ENCODE measurements around the gene VAMP3.
"Not testable (repeated sequence)": the region's sequence is repeated elsewhere in the genome, so short reads cannot be mapped to it uniquely, and the experiment has no call there.

VAMP3 gene

GRCh38 chr1:7769673-7770412 lies 1.3 kb upstream of the VAMP3 start:
- no peak for DNase-seq

- no peak for DNase-seq
Observed at GRCh38 chr1:7770669-7770996, 463 bp upstream of the VAMP3 start.

- DNase-seq: no peak
Observed at GRCh38 chr1:7771823-7772299, 765 bp downstream of the VAMP3 start.

- no peak for DNase-seq
Observed at GRCh38 chr1:7777591-7777990, 6.5 kb downstream of the VAMP3 start.

- DNase-seq: no peak
Observed at GRCh38 chr1:7778133-7778628, 7.1 kb downstream of the VAMP3 start.

GRCh38 chr1:7780976-7781375 lies 9.9 kb downstream of the VAMP3 start:
- no peak for DNase-seq

- DNase-seq: no peak
Observed at GRCh38 chr1:7781501-7781900, 10.4 kb downstream of the VAMP3 start.

GRCh38 chr1:7781923-7782495 lies 10.9 kb downstream of the VAMP3 start:
- no peak for DNase-seq

- DNase-seq: peak; percentile 40
Observed at GRCh38 chr1:7783178-7783711, 12.1 kb downstream of the VAMP3 start.

- DNase-seq: peak; percentile 88
Observed at GRCh38 chr1:7783826-7784491, 12.9 kb downstream of the VAMP3 start, which contains the start of gene PER3. Gene PER3 (plus strand): TSS chr1:7784291. CDS start chr1:7784878, 587 bp downstream.

- no peak for DNase-seq
Observed at GRCh38 chr1:7784492-7785071, 13.5 kb downstream of the VAMP3 start.

GRCh38 chr1:7785108-7785507 lies 14.0 kb downstream of the VAMP3 start:
- no peak for DNase-seq

- DNase-seq: no peak
Observed at GRCh38 chr1:7786795-7787194, 15.7 kb downstream of the VAMP3 start.

- DNase-seq: no peak
Observed at GRCh38 chr1:7789828-7790227, 18.7 kb downstream of the VAMP3 start.

GRCh38 chr1:7791027-7791426 lies 19.9 kb downstream of the VAMP3 start:
- DNase-seq: not testable (repeated sequence)

- DNase-seq: no peak
Observed at GRCh38 chr1:7795406-7795805, 24.3 kb downstream of the VAMP3 start.

- DNase-seq: no peak
Observed at GRCh38 chr1:7805460-7805859, 34.4 kb downstream of the VAMP3 start.

- no peak for DNase-seq
Observed at GRCh38 chr1:7808253-7808844, 37.3 kb downstream of the VAMP3 start.

- no peak for DNase-seq
Observed at GRCh38 chr1:7809742-7810141, 38.6 kb downstream of the VAMP3 start.

GRCh38 chr1:7810395-7810794 lies 39.3 kb downstream of the VAMP3 start:
- no peak for DNase-seq

- DNase-seq: no peak
Observed at GRCh38 chr1:7811476-7811875, 40.4 kb downstream of the VAMP3 start.

- DNase-seq: no peak
Observed at GRCh38 chr1:7813677-7814373, 42.7 kb downstream of the VAMP3 start.

Data from NCI-H526 treated with DMSO at 0.1 percent for 48 hours (cell line).